GM18499 (cell line): ENCODE data around the gene CLIP1.
"Not testable (repeated sequence)": the region's sequence is repeated elsewhere in the genome, so short reads cannot be mapped to it uniquely, and the experiment has no call there.

Experiments used
- ATAC-seq: cut with Tn5 transposase; IDR thresholded peaks from one replicate; pipeline ENCODE4 v1.9.1; 2021; ENCODE audit warnings: moderate number of reproducible peaks; ENCODE audit not compliant: insufficient read depth, unreplicated experiment

CLIP1 gene

GRCh38 chr12:122421821-122422729, at the start of gene CLIP1:
Gene CLIP1, minus strand, starts transcription at chr12:122422669. Its CDS starts 42,217 bp downstream, at chr12:122380452.
- no peak for ATAC-seq

DNA sequence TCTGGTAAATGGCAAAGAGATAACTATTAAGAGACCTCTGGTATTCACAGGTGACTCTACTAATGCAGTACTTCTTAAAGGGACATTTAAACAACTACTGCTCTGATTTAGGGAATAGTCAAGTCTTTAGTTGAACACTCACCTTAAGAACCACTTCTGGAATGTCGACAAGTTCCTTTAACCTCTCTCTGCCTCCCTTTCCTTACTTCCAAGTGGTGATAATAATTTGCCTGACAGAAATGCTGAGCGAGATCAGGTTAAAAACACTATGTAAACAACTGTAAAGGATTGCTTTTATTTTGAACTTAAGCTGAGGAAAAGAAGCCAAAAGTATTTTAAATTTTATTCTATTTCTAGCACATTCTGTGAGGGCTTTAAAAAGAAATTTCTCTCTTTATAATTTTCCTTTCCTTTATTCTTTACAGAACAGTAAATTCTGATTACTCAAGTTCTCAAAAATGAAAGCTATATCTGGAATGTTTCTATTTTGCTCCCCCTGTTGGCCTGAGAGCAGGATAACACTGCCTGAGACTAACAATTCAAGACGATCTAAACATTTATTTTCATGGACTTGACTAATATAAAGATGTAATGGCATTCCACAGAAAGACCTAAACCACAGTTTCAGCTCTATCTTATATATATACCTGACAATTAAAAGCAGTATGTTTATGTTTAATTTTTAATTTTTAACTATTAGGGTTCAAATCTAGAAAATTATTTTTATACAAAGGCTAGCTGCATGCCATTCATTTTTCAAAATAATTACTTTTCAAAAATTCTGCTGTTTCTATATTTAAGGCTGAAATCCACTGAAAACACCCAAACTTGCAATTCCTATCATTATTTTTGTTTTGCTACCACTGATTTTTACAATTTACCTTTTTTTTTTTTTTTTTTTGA, 49.1 kb upstream of the CLIP1 start:
- no peak for ATAC-seq

GRCh38 chr12:122470576-122470975, 48.1 kb upstream of the CLIP1 start:
- not testable (repeated sequence) for ATAC-seq

DNA sequence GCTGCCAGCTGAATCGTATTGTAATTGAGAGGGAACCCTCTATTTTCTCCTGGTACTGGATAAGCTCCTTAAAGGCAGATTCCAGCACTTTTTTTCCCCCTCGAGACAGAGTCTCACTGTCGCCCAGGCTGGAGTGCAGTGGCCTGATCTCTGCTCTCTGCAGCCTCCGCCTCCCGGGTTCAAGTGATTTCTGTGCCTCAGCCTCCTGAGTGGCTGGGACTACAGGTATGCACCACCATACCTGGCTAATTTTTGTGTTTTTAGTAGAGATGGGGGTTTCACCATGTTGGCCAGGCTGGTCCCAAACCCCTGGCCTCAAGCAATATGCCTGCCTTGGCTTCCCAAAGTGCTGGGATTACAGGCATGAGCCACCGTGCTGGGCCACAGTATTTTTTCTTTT, 47.4 kb upstream of the CLIP1 start:
- ATAC-seq = not testable (repeated sequence)

GRCh38 chr12:122467983-122468382, 45.5 kb upstream of the CLIP1 start:
- no peak for ATAC-seq

GRCh38 chr12:122464317-122465042, 42.0 kb upstream of the CLIP1 start:
- ATAC-seq = not testable (repeated sequence)

GRCh38 chr12:122460641-122461040, 38.2 kb upstream of the CLIP1 start:
- ATAC-seq = no peak

DNA sequence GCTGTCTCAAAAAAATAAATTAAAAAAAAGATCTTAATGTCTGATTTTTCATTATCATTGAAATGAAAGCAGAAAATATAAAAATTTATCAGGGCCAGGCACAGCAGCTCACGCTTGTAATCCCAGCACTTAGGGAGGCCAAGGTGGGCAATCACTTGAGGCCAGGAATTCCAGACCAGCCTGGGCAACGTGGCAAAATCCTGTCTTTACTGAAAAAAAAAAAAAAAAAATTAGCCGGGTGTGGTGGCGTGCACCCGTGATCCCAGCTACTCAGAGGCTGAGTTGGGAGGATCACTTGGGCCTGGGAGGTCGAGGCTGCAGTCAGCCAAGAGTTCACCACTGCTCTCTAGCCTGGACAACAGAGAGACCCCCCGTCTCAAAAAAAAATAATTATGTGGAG, 37.6 kb upstream of the CLIP1 start:
- no peak for ATAC-seq

DNA sequence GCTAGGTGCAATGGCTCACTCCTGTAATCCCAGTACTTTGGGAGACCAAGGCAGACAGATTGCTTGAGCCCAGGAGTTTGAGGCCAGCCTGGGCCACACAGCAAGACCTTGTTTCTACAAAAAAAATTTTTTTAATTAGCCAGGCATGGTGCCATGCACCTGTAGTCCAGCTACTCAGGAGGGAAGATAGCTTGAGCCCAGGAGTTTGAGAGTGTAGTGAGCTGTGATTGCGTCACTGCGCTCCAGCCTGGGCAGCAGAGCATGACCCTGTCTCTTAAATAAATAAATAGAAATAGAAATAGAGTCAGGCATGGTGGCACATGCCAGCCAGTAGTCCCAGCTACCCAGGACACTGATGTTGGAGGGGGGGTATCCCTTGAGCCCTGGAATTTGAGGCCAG, 36.7 kb upstream of the CLIP1 start:
- ATAC-seq = no peak

DNA sequence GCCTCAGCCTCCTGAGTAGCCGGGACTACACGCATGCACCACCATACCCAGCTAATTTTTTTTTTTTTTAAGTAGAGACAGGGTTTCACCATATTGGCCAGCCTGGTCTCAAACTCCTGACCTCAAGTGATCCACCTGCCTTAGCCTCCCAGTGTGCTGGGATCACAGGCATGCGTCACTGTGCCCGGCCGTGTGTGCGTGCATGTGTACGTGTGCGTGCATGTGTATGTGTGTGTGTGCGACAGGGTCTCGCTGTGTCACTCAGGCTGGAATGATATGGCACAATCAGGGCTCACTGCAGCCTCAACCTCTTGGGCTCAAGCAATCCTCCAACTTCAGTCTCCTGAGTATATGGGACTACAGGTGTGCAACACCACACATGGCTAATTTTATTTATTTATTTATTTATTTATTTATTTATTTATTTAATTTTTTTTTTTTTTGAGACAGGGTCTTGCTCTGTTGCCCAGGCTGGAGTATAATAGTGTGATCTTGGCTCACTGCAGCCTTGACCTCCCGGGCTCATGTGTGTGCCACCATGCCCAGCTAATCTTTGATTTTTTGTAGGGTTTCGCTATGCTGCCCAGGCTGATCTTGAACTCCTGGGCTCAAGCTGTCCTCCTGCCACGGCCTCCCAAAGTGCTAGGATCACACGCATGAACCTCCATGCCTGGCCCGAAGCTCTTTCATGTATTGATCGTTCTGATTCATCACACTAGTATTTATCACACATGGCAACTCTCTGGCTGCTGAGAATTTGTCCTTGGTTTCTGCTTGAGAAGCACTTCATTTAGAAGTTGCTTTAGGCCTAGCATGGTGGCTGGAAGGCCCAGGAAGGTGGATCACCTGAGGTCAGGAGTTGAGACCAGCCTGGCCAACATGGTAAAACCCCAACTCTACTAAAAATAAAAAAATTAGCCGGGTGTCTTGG, 35.9 kb upstream of the CLIP1 start:
- ATAC-seq = no peak

GRCh38 chr12:122457627-122458026, 35.2 kb upstream of the CLIP1 start:
- ATAC-seq = no peak

- ATAC-seq = no peak
Measured at GRCh38 chr12:122454739-122455138, 32.3 kb upstream of the CLIP1 start.

GRCh38 chr12:122454250-122454721, 31.8 kb upstream of the CLIP1 start:
- no peak for ATAC-seq

DNA sequence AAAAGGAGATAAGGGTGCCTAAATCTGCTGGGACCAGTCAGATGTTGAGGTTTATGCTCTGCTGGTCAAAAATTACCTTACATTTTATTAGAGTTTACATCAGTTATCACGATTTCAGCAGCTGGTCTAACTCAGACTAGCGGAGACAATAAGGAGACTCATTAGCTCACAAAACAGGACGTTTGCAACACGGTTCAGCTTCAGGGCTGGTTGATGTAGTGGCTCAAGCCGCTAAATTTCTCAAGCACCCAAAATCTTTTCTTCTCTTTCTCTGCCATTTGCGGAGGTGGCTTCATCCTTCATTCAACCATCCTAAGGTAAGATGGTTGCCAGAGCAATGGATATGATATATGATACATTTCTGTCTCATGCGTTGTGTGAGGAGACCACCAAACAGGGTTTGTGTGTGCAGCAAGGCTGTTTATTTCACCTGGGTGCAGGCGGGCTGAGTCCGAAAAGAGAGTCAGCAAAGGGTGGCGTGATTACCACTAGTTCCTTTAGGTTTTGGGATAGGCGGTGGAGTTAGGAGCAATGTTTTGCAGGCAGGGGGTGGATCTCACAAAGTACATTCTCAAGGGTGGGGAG, 30.3 kb upstream of the CLIP1 start:
- no peak for ATAC-seq

- no peak for ATAC-seq
Measured at GRCh38 chr12:122449317-122449716, 26.8 kb upstream of the CLIP1 start.

DNA sequence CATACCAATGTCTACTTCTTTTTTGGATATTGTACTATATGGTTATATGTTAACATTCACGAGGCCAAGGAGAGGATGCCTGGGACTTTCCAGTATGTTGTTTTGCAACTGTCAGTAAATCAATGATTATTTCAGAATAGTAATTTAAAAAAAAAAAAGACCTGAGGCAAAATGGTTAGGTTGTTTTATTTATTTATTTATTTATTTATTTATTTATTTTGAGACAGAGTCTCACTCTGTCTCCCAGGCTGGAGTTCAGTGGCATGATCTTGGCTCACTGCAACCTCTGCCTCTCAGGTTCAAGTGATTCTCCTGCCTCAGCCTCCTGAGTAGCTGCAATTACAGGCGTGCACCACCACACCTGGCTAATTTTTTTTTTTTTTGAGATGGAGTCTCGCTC, 25.4 kb upstream of the CLIP1 start:
- not testable (repeated sequence) for ATAC-seq

DNA sequence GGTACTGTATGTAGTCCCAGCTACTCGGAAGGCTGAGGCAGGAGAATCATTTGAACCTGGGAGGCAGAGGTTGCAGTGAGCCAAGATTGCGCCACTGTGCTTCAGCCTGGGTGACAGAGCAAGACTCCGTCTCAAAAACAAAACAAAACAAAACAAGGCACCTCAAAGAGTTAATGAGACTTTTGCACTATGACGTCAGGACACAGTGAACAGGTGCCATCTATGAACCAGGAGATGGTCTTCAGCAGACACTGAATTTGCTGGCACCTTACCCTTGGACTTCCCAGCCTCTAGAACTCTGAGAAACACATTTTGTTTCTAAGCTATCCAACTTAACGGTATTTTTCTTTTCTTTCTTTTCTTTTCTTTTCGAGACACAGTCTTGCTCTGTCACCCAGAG, 23.9 kb upstream of the CLIP1 start:
- not testable (repeated sequence) for ATAC-seq

DNA sequence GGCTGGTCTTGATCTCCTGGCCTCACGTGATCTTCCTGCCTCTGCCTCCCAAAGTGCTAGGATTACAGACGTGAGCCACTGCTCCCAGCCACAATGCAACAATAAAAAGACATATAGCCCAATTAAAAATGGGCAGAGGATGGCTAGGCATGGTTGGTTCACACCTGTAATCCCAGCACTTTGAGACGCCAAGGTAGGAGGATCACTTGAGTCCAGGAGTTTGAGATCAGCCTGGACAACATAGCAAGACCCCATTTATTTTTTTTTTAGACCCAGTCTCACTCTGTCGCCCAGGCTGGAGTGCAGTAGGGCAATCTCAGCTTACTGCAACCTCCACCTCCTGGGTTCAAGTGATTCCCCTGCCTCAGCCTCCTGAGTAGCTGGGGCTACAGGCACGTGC, 21.6 kb upstream of the CLIP1 start:
- ATAC-seq = not testable (repeated sequence)

DNA sequence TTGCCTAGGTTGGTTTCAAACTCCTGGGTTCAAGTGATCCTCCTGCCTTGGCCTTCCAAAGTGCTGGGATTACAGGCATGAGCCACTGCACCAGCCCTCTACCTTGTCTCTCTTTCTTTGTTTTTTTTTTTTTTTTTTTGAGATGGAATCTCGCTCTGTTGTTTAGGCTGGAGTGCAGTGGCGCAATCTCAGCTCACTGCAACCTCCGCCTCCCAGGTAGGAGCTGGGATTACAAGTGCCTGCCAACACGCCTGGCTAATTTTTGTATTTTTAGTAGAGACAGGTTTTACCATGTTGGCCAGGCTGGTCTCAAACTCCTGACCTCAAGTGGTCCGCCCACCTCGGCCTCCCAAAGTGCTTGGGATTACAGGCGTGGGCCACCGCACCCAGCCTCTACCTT, 16.4 kb upstream of the CLIP1 start:
- not testable (repeated sequence) for ATAC-seq
